T-helper 1 cell treated with Interleukin-12 subunit alpha and Interleukin-12 subunit beta and Interleukin-4 antibody, amounts not matched to agents 30 ng/mL and 1 ng/mL, for 36 hours (primary cell): ENCODE results near the gene MEIS3. TPM values are rescaled to one million over a fixed set of nuclear protein-coding genes. Genes with fewer than 3 reads are reported as not detected.
"Not testable (repeated sequence)": the region's sequence is repeated elsewhere in the genome, so short reads cannot be mapped to it uniquely, and the experiment has no call there.

Source experiments
- intact Hi-C: fragments of 100-400 bp; cut with micrococcal nuclease; formaldehyde crosslinking; loops from one replicate; pipeline ENCODE4 v1.15.1; 2024
- total RNA-seq: library from RNA; stranded (reverse); gene quantifications from 2 replicates; pipeline ENCODE4 v1.2.3, GENCODE V29; 2022

MEIS3 gene
- total RNA-seq, 1 donor from 2014 or later = not detected

DNA sequence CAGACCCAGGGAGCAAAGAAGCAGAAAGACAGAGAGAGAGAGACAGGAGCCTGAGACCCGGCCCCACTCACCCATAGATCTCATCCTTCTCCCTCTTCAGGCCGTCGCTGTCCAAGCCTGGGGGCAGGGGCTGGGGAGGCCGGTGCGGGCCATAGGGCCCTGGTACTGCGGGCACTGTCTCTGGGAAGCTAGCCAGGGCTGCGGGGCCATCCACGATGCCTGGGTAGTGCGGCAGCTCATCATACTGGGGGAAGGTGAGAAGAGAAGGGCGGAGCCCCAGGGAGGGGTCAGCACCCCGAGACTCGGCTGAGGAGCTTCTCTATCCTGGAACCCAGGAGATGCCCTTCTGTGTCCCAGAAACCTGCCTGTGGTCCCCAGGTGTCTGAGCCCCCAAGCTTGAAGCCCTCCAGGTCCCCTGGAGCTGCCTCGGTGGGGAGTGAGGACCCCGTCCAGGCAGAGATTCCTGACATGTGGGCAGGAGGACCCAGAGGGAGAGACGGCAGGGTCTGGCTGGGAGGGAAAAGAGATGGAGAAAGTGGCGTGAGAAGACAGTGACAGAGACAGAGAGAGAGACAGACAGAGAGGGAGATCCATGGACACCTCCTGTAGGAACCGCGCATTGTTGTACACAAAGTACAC is 2.1 kb downstream of the MEIS3 start:
- intact Hi-C loops = no loop called here

DNA sequence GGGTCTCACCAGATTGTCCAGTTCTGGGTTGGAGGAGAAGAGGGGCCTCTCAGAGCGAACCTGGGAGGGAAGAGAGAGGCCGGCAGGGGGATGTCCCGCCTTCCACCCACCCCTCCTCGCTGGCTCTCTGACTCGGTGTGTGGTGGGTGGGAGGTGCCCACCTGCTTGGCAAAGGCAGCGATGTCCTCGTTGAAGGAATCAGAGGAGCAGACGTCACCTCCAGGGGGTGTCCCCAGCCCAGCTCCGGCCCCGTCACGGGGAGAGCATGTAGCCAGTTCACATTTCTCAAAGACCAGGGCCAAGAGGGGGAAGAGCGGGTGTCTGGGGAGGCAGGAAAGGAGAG is 2.7 kb downstream of the MEIS3 start:
- intact Hi-C loops = no loop called here

DNA sequence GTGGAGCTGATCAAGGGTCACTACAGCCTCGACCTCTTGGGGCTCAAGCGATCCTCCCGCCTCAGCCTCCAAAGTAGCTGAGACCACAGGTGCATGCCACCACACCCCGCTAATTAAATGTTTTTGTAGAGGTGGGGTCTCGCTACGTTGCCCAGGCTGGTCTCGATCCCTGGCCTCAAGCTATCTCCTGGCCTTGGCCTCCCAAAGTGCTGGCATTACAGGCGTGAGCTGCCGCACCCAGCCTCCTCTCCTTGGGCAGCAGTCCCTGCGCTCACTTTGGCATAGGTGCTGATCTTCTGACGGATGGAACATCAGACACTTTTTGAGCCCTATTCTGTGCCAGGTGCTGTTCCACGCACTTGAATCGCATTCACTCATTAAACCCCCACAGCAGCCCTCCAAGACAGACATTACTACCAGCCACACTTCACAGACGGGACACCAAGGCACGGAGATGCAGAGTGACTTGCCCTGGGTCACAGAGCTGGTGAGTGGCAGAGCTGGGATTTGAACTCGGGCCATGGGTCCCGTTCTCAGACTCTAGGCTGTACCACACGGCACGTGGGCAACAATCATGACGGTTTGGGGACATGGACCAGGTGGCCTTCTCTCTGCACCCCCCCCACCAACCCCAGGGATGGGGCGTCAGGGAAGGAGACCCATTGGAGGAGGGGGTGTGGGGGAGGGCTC is 3.2 kb downstream of the MEIS3 start:
- intact Hi-C loops = no loop called here

DNA sequence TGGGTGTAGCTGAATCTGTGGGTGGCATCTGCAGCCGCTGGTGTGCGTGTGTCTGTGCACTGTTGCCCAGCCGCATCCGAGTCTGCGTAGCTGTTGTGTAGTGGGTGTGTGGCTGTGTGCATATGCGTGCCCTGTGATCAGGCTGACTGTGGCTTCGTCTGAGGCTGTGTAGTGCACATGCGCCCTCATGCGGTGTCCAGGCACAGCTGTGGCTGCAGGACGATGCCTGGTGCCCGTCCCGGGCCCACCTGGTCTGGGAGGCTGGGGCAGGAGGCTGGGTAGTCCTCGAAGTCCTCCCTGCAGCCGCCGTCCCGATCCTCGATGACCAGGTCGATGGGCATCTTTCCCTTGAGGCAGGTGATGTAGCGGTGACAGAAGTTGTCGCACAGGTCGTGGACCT is 4.9 kb downstream of the MEIS3 start:
- intact Hi-C loops = no loop called here

- intact Hi-C loops = no loop called here
These were observed 5.4 kb downstream of the MEIS3 start for GRCh38 chr19:47413941-47414340.

- intact Hi-C loops = not testable (repeated sequence)
These were observed 7.6 kb downstream of the MEIS3 start for GRCh38 chr19:47411696-47412095.

DNA sequence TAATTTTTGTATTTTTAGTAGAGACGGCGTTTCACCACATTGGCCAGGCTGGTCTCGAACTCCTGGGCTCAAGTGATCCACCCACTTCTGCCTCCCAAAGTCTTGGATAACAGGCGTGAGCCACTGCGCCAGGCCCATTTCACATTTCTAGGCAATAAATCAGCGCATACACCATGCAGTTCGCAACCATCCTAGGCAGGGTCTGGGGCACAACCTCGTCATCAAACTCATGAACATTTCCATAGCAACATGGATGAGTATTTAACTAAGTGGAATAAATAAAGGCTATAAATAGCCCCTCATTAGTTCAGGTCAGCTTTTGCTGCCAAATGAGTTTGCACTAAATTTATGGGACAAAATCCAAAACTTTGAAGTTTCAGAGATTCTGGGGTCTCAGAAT is 8.2 kb downstream of the MEIS3 start:
- intact Hi-C loops = no loop called here

- intact Hi-C loops = no loop called here
These were observed 11.0 kb downstream of the MEIS3 start for GRCh38 chr19:47408156-47408938.

DNA sequence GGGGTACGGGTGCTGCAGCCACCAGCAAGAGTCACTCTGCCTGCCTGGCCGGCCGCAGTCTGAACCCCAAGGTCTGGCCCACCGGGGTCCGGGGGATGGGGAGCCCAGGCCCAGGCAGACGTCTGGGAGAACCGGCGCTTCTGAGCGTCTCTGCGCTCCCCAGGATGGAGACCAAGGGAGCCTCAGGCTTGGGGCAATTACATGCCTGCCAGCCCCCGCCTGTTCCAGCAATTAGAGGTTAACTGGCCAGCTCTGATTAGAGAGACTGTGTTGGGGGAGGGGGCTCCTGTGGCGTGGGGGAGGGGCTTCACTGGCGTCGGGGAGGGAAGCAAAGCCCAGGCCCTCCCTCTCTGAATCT is 11.9 kb downstream of the MEIS3 start:
- intact Hi-C loops = no loop called here

DNA sequence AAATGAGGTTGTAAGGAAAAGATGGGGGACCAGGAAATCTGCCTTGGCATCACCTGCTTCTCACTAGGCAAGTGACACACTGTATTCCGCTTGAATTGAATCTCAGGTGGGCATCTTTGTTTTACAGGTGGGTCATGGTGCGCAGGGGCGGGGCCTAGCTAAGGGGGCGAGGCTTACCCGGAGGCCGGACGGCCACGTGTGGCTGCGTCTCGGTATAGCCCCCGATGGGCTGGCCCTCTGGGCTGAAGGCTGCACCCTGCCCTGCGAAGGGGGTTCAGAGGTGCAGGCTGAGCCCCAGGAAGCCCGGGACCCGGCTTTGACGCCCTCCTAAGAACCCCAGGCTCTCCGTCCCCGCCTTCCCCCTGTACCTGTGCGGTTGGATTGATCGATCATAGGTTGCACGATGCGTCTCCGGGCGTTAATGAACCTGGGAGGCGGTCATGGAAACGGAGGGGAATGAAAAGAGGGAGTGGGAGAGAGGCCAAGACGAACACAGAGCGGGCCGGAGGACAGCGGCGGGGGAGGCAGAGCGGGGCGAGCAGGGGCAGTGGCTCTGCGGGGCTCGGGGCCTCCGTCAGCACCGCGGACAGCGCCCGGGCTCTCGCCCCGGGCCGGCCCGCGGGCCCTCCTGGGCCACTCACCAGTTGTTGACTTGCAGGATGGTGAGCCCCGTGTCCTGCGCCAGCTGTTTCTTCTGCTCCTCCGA is 12.5 kb downstream of the MEIS3 start:
- intact Hi-C loops = no loop called here

GRCh38 chr19:47405854-47406417 is 13.4 kb downstream of the MEIS3 start:
- intact Hi-C loops = no loop called here

DNA sequence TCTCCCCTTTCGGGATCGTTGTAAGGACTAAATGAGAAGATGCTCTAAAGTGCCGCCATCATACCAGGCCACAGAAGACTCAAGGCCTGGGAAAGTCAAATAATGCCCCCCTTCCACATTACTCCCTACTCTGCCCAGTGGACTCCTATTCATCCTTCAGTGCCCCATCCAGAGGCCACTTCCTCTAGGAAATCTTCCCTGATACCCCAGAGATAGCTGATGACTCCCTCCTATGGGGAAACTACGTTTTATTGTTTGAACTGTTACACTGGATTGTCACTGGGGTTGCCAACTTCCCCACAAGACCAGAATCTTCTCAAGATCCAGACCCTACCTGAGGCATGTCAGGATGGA is 14.2 kb downstream of the MEIS3 start:
- intact Hi-C loops = no loop called here

DNA sequence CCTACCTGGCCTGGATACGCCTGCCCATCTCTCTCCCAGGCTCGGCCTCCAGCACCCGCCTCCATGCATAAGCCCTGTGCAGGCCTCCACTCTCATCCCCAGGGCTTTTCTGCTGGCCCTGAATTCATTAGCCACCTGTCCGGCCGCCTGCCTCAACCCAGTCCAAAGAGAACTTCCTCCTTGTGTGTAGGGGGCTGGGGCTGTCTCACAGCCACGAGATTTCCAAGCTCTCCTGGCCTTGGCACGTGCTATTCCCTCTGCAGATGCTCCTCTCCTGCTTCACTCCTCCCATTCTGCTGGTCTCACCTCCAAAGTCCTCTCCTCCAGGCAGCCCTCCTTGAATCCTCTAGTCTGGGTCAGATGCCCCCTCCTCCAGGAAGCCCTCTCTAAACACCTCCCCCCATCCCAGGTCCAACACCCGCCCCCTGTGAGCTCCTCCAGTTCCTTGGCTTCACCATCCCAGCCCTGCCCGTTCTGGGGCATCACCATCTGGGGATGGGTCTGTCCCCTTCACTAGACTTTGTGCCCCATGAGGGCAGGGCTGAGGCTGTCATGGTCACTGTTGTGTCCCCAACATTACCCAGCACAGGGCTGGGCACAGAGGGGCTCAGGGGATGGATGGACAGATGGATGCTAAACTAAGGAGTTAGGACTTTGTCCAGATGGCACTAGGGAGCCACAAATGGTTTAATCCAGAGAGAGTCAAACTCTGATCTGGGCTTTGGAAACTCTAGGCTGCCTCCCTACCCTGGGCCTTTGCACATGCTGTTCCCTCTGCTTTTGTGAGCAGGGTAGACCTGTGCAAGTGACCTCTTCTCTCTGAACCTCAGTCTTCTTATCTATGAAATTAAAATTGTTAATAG is 14.8 kb downstream of the MEIS3 start:
- intact Hi-C loops = no loop called here

- intact Hi-C loops = no loop called here
These were observed 16.8 kb downstream of the MEIS3 start for GRCh38 chr19:47402504-47402903.

DNA sequence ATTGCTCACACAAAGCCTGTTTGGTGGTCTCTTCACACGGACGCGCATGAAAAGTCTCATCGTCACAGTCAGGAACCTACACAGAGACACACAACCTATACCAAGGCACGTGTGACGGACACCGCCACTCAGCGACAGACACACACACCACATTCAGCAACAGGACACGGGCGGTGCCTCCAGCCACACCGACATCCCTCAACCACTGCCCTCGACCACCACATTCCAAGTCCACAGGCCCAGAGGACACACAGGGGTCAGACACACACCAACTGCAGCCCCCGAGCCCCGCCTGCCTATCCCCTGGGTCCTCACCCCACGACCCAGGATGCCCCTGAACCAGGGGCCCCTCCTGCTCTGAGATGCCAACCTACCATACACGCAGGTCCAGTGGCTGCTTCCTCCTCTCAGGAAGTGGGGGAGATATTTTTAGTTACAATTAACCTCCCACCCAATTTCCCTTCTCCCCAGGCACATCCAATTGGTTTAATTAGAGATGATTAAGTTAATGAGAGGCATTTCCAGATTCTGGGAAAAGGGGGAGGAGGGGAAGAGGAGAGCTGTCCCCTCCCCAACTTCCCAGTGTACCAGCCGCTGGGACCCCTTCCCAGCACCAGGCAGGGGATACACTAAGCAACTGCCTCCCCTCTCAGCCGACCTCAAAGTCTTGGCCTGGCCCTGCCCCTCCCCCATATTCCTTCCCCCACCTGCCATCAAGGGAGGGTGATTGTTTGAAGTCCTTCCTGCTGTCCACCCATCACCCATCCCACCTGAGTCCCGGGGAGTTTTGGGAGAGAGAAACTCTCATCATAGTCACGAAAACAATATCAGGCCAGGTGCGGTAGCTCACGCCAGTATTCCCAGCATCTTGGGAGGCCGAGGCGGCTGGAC is 20.4 kb downstream of the MEIS3 start:
- intact Hi-C loops = no loop called here

DNA sequence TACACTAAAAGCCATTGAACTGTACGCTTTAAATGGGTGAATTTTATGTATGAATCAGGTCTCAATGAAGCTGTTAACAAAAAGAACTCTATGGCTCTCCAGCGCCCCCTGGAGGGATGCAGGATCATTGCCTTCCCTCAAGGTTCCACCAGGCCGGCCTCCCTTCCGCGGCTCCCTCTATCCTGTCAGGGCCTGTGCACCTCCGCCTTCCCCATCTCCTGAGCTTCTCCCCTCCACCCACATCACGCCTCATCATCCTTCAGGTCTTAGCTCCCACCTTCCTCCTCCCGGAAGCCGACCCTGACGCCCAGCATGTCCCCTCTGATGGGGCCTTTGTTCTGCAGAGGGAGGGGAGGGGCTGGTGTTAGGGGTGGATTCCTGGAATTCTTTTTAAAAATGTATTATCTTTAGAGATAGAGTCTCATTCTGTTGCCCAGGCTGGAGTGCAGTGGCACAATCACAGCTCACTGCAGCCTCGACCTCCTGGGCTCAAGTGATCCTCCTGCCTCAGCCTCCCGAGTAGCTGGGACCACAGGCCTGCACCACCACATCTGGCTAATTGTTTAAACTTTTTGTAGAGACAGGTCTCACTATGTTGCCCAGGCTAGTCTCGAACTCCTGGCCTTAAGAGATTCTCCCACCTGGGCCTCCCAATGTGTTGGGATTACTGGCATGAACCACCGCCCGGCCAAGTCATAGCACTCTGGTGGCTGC is 27.7 kb downstream of the MEIS3 start:
- intact Hi-C loops = loop anchor here (1.0 to 2.0 kb wide), 5 partner anchors 36 to 107 kb away; partner anchors contain the start of gene DHX34

DNA sequence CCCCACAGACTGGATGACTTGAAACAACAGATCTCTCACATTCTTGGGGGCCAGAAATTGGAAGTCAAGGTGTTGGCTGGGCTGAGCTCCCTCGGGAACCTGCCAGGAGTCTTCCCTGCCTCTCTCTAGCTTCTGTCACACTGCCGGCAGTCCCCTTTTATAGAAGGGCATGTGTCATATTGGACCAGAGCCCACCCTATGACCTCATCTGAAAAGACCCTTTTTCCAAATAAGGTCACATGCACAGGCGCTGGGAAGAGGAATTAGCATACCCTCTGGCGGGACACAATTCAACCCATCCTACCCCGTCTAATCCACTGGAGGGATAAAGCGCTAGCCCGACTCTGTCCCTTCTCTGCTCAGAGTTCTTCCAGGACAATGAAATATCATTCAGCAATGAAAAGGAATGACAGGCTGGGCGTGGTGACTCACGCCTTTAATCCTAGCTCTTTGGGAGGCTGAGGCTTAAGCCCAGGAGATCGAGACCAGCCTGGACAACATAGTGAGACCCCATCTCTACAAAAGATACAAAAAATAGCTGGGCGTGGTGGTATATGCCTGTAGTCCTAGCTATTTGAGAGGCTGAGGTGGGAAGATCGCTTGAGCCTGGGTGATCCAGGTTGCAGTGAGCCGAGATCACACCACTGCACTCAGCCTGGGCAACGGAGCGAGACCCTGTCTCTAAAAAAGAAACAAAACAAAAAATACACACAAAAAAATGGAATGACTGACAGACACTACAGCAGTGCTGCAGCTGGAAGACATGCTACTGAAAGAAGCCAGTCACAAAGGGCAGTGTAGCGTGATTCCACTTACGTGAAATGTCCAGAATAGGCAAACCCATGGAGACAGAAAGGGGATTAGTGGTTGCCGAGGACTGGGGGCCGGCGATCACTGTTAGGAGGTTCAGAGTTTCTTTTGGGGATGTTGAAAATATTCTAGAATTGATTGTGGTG is 28.5 kb downstream of the MEIS3 start:
- intact Hi-C loops = loop anchor here (1.0 to 2.0 kb wide), 5 partner anchors 36 to 107 kb away; partner anchors contain the start of gene DHX34

DNA sequence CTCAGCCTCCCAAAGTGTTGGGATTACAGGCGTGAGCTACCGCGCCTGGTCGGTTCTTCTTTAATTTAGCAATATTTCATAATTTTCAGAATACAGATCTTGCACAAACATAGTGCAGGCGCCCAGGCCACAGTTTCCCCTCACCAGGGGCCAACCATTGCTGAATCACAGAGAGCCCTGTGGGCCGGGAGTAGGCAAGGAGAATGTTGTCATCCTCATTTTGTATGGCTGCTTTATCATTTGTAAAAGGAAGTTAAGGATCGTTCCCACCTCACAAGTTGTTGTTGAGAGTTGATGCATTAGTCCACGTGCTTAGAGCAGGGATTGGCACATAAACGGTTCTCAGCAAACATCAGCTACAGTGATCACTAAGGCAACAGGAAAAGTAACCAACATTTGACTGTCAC is 30.2 kb downstream of the MEIS3 start:
- intact Hi-C loops = no loop called here
